HG02678 (cell line): Measurements from ENCODE around the gene ZCCHC3.

Source experiments
- ATAC-seq: cut with Tn5 transposase; IDR thresholded peaks from one replicate; pipeline ENCODE4 v1.9.1; 2021; ENCODE audit warnings: mild to moderate bottlenecking, moderate library complexity; ENCODE audit not compliant: unreplicated experiment

Gene ZCCHC3

GRCh38 chr20:311609-312008 is 14.2 kb downstream of the ZCCHC3 start:
- ATAC-seq: no peak

DNA sequence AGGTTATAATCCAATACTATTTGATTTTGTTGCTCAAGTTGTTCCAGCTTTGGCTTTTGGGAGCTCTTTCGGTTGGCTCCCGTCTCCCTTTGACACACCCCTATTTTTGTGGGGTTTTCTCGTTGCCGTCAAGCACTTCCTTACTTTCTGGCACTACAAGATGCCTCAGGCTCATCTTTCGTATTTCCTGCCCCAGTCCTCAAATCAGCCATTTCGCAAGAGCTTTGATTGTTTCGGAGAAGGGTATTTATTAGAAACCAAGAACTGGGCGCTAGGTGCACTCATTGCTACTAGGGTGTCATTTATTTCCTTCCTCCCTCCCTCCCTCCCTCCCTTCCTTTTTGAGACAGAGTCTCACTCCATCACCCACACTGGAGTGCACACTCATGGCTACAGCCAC is 14.7 kb downstream of the ZCCHC3 start:
- ATAC-seq: no peak

DNA sequence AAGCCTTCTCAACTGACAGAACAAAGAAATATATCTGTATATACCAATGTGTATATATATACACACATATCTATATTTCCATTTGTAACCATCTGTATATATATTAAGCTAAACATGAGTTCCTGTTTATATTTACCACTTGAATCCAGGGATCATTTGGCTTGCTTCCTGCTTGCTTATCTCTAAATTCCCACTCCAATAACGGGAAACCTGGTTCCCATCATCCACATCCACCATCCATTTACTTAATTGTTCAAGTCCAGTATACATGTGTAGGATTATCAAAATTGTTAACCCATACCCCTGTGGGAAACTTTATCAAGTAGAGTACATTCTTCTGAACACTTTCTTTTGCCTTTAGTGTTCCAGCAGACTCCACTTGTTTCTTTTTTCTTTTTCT is 15.5 kb downstream of the ZCCHC3 start:
- ATAC-seq: no peak

DNA sequence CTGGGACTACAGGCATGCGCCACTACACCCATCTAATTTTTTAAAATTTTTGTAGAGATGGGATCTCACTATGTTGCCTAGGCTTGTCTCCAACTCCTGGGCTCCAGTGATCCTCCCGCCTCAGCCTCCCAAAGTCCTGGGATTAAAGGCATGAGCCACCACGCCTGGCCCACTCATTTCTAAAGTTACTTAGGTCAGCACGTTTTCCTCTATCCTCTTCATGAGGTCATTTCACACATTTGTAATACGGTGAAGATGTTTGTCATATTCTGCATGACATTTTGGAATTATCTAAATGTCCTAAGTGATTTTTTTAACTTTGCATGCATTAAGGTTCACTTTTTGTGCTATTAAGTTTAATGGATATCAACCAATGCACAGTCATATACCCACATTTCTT is 16.0 kb downstream of the ZCCHC3 start:
- no peak for ATAC-seq

- no peak for ATAC-seq
These were observed 16.6 kb downstream of the ZCCHC3 start for GRCh38 chr20:313948-314347.

GRCh38 chr20:316316-317068 is 19.1 kb downstream of the ZCCHC3 start:
- no peak for ATAC-seq

DNA sequence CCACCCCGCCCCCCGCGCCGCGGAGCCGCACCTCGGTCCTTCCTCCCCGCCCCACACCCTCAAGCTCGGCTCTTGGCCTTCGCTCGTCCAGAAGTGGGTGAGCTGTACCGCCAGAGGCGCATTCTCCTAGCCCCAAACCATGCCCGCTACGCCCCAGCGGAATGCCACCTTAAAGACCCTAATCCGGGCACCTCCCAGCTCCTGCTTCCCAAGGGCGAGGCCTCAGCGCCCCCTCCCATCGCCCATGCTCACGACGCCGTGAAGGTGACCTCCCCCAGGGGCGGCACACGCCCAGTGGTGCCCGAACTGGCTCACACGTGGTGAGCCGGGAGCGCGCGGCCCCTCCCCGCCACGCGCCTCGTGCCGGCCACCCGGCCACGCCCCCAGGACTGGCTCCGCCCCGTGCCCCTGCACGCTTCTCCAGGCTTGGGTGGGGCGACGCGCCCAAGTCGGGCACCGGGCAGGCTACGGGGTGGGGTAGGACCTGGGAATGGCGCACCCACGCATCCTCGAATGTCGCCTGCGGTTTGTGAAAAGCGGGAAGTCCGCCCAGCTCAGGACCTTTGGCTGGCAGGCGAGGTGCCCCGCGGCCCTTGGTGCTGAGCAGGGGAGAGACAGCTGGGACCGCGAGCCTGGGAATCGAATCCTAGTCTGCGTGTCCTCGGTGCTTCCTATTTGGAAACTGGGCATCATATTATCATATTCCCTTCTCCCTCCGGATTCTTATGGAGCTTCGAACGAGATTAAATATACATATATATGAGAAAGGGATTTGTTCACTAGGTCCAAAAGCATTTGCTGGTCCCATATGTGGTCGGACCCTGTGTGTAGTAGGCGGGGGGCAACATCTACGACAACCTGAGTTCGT is 27.0 kb downstream of the ZCCHC3 start:
- ATAC-seq: peak; percentile 59

DNA sequence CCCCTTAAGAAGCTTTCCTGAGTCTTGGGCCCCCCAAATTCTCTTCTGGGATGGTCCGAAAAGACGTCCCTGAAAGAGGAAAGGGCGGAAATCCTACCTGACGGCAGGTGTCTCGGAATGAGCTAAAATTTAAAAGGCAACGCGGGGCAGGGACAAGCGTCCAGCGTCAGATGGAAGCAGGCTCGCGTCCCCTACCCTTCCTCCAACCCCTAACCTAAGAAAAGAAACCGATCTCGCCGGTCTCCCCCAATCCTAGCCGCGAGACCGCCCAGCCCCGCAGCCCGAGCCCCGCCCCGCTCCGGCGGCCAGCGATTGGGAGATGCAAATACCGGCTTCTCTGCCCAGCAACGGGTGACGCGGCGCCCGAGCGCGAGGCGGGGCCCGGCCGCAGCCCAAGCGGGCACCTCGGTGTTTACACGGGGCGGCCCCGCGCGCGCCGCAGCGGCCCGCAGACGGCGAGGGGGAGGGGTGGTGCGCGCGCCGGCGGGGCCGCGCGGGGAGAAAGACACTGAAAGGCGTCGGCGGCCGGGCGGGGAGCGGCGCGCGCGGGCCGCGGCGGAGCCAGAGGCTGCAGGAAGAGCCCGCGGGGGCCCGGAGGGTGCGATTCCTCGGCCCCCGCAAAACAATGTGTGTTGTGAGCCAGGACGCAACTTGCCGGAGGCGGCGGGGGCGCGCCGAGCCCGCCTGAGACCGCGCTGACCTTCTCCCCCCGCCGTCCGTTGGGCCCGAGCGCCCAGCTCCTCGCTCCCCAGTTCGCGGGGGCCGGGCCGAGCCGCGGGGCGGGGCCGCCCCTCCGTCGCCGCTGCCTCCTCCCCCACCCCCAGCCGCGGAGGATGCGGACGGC is 27.9 kb downstream of the ZCCHC3 start, which contains the start of gene SOX12:
Gene SOX12 (plus strand): TSS at position 508 of the 844 bp plus-strand sequence. CDS start 373 bp downstream, outside the sequence.
- peak; percentile 77 for ATAC-seq

DNA sequence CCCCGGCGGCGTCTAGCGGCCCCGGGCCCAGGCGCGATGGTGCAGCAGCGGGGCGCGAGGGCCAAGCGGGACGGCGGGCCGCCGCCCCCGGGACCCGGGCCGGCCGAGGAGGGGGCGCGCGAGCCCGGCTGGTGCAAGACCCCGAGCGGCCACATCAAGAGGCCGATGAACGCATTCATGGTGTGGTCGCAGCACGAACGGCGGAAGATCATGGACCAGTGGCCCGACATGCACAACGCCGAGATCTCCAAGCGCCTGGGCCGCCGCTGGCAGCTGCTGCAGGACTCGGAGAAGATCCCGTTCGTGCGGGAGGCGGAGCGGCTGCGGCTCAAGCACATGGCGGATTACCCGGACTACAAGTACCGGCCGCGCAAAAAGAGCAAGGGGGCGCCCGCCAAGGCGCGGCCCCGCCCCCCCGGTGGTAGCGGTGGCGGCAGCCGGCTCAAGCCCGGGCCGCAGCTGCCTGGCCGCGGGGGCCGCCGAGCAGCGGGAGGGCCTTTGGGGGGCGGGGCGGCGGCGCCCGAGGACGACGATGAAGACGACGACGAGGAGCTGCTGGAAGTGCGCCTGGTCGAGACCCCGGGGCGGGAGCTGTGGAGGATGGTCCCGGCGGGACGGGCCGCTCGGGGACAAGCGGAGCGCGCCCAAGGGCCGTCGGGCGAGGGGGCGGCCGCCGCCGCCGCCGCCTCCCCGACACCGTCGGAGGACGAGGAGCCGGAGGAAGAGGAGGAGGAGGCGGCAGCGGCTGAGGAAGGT is 28.7 kb downstream of the ZCCHC3 start:
- ATAC-seq: no peak

GRCh38 chr20:326645-327185 is 29.3 kb downstream of the ZCCHC3 start:
- no peak for ATAC-seq

- no peak for ATAC-seq
These were observed 30.0 kb downstream of the ZCCHC3 start for GRCh38 chr20:327186-328026.

DNA sequence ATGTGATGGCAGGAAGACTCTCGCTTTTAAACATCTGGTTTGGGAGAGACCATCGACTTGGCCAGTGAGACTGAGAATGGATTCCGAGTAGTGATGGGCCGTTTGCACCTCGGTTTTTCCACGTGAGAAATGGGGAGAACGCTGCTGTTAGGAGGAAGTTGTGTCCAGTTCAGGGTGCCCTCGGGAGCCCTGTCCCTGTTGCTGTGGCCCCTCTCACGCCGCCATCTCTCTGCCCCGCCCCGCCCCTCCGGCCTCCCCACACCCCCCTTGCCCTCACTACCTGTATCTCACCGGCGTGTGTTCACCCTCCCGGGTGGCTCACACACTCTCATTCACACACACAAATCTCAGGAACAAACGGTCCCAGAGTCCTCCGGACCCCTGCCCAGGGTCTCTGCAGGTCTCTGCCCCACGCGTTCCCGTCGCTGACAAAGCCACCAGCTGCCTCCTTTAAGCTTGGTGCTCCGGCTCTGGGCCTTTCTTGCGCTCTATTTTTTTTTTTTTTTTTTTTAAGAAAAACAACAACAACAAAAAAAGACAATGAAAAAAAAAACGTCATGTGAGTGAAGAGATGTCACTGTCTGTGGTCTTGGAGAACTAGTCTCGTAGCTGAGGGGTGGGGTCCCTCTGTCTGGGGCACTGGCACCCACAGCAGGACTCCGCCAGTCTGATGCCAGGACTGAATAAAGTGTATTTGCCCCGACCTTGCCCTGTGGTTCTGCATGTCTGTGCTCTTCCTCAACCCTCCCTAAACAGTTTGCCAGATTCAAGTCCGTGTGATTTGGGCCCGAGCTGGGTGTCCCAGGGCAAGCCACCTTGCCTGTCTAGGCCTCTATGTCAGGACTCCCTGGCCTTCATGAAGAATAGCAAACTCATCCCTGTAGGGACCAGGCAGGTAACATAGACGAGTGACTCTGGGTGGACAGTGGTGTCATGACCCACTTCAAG is 30.9 kb downstream of the ZCCHC3 start:
- ATAC-seq: no peak

GRCh38 chr20:328975-329695 is 31.8 kb downstream of the ZCCHC3 start:
- no peak for ATAC-seq

DNA sequence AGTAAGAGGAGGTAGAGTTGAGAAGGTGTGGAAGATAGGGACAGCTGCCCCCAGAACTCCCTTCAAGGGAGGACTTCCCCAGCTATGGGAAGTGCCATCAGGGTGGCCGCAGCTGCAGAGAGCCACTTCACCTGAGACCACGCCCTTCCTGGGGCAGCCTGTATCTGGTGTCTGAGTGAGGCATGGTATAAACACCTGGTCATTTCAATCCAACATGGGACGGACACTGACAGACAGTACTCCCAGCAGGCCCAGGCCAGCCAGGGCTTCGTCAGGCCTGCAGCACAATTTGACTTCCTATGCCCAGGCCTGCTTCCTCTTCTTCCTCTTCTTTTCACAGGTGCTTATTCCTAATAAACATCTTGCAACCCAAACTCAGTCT is 32.5 kb downstream of the ZCCHC3 start:
- ATAC-seq: no peak

GRCh38 chr20:330233-331149 is 33.1 kb downstream of the ZCCHC3 start:
- ATAC-seq: peak; percentile 38

GRCh38 chr20:334578-334977 is 37.2 kb downstream of the ZCCHC3 start:
- no peak for ATAC-seq
